Stimulated activated CD4-positive, alpha-beta T cell treated with anti-CD3 and anti-CD28 coated beads, Interleukin-2, amount 100 ng/mL, for 4 hours (primary cell): ENCODE measurements around the gene GNAO1.

Source experiments
- DNase-seq: peaks from one replicate; pipeline ENCODE4 v3.0.0-alpha.2; 2020; ENCODE audit warnings: low read depth

Gene GNAO1

GRCh38 chr16:56400458-56400857, 209.2 kb downstream of the GNAO1 start:
- no peak for DNase-seq

GRCh38 chr16:56401482-56401881, 210.2 kb downstream of the GNAO1 start:
- no peak for DNase-seq

GRCh38 chr16:56405977-56406672, 214.8 kb downstream of the GNAO1 start:
- DNase-seq: no peak
